NB4 (cell line): ENCODE measurements around the gene SEL1L3.

ENCODE experiments used
- CTCF ChIP-seq: IDR thresholded peaks from one replicate; pipeline ENCODE4 v1.5.1; 2012; ENCODE audit warnings: low read depth, low read length
- MAX ChIP-seq: IDR thresholded peaks from 2 replicates; pipeline ENCODE4 v1.6.1; 2011; ENCODE audit warnings: low read depth, low read length
- MYC ChIP-seq: IDR thresholded peaks from 2 replicates; pipeline ENCODE4 v1.6.1; 2011; ENCODE audit warnings: low read depth, low read length
- POLR2A ChIP-seq: IDR thresholded peaks from 2 replicates; pipeline ENCODE4 v1.6.1; 2011; ENCODE audit warnings: mild to moderate bottlenecking; ENCODE audit not compliant: insufficient read length; ENCODE audit errors: extremely low read depth

GRCh38 chr4:25770847-25771246, 91.9 kb downstream of the SEL1L3 start:
- TF ChIP-seq POLR2A: no peak
- no peak for TF ChIP-seq CTCF
- TF ChIP-seq MYC: no peak
- TF ChIP-seq MAX: no peak
